Measurements from ENCODE around the gene PEX5L. TPM values are rescaled to one million over a fixed set of nuclear protein-coding genes. Genes with fewer than 3 reads are reported as not detected.
A peak's percentile ranks its signal among the peaks of the same experiment; 100 is the strongest.

PEX5L gene
- total RNA-seq, 2 experiments from 2014 or later = not detected

- Mint-ChIP-seq H3K27me3 (no peaks in the 10 kb centered on the region), H3K36me3 (ENCODE audit: low read depth) (no peaks in the 10 kb centered on the region), H3K9me3 (no peaks in the 10 kb centered on the region), H3K27ac (no peak overlapping the region), H3K4me1 (ENCODE audit: low read depth) (peaks cover 7% of the 10 kb centered on the region), H3K4me3 (no peak overlapping the region)
- CTCF ChIA-PET = interaction anchor here (0.6 kb wide), 1 partner anchor 58 kb away, joined by 3 read pairs; no protein-coding TSS in a partner anchor
- intact Hi-C loops (cut with DNase I, micrococcal nuclease) = no loop called here
- DNase-seq (no peak), ATAC-seq (ENCODE audit: poor library complexity) (no peak)
- Histone ChIP-seq H3K27me3 (ENCODE audit: control insufficient read depth in 1 of 2, insufficient read depth in 2 of 2, low read length in 2 of 2) (peaks cover 0 to 3% of the 10 kb centered on the region in 2 experiments), H3K4me1 (ENCODE audit: insufficient read depth, low read length) (no peaks in the 10 kb centered on the region), H3K9me3 (ENCODE audit: control insufficient read depth in 1 of 2, insufficient read depth in 1 of 2, low read length in 2 of 2) (no peaks in the 10 kb centered on the region), H3K4me3 (ENCODE audit: low read length) (no peak overlapping the region), H3K27ac (ENCODE audit: low read depth in 1 of 2, low read length in 2 of 2) (no peak overlapping the region), H3K36me3 (ENCODE audit: insufficient read depth, low read length) (no peaks in the 10 kb centered on the region)
- POLR2A ChIA-PET = no interaction called here
- TF ChIP-seq CTCF (IDR thresholded peaks at IDR 0.05) = no peak
These were observed 104.1 kb downstream of the PEX5L start for GRCh38 chr3:179932674-179933073.

GRCh38 chr3:179929091-179929529 lies 107.6 kb downstream of the PEX5L start:
- peak; percentile 34 for ATAC-seq (ENCODE audit: poor library complexity)
- intact Hi-C loops (cut with DNase I, micrococcal nuclease) = loop anchor here (5.0 to 10.0 kb wide), 2 partner anchors 1346 to 1348 kb away; no protein-coding TSS in a partner anchor

GRCh38 chr3:179927191-179927590 lies 109.5 kb downstream of the PEX5L start:
- H3K36me3 Mint-ChIP-seq (ENCODE audit: low read depth) = no peaks in the 10 kb centered on the region
- no peaks in the 10 kb centered on the region for H3K9me3 Mint-ChIP-seq
- Histone ChIP-seq H3K9me3 (ENCODE audit: control insufficient read depth in 1 of 2, insufficient read depth in 1 of 2, low read length in 2 of 2) (no peaks in the 10 kb centered on the region), H3K36me3 (ENCODE audit: insufficient read depth, low read length) (no peaks in the 10 kb centered on the region), H3K27me3 (ENCODE audit: control insufficient read depth in 1 of 2, insufficient read depth in 2 of 2, low read length in 2 of 2) (peaks cover 0 to 3% of the 10 kb centered on the region in 2 experiments), H3K27ac (ENCODE audit: low read depth in 1 of 2, low read length in 2 of 2) (no peak overlapping the region), H3K4me1 (ENCODE audit: insufficient read depth, low read length) (no peaks in the 10 kb centered on the region), H3K4me3 (ENCODE audit: low read length) (no peak overlapping the region)
- ChIA-PET POLR2A (no interaction called here), CTCF (no interaction called here)
- H3K4me3 Mint-ChIP-seq = no peak overlapping the region
- intact Hi-C loops (cut with DNase I, micrococcal nuclease) = loop anchor here (5.0 to 10.0 kb wide), 2 partner anchors 1348 to 1350 kb away; no protein-coding TSS in a partner anchor
- H3K27ac Mint-ChIP-seq = no peak overlapping the region
- peaks cover 5% of the 10 kb centered on the region for H3K27me3 Mint-ChIP-seq
- ATAC-seq (ENCODE audit: poor library complexity) (no peak), DNase-seq (no peak)
- peaks cover 7% of the 10 kb centered on the region for H3K4me1 Mint-ChIP-seq (ENCODE audit: low read depth)
- TF ChIP-seq CTCF (IDR thresholded peaks at IDR 0.05) = no peak

More at GRCh38 chr3:179929091-179929529, 107.6 kb downstream of the PEX5L start:
- no peaks in the 10 kb centered on the region for H3K36me3 ChIP-seq (ENCODE audit: insufficient read depth, low read length)
- CTCF ChIA-PET = no interaction called here
- Mint-ChIP-seq H3K9me3 (no peaks in the 10 kb centered on the region), H3K4me3 (no peak overlapping the region), H3K27me3 (peaks cover 4% of the 10 kb centered on the region), H3K27ac (no peak overlapping the region), H3K36me3 (ENCODE audit: low read depth) (no peaks in the 10 kb centered on the region), H3K4me1 (ENCODE audit: low read depth) (peaks cover 7% of the 10 kb centered on the region)
- peak in 13 of 14 experiments; percentile 5 to 52 (median 13) for DNase-seq
- POLR2A ChIA-PET = interaction anchor here (1.4 kb wide), 1 partner anchor 10 kb away, joined by 3 read pairs; no protein-coding TSS in a partner anchor
- H3K27ac ChIP-seq (ENCODE audit: low read depth in 1 of 2, low read length in 2 of 2) = no peak overlapping the region
- H3K4me3 ChIP-seq (ENCODE audit: low read length) = no peak overlapping the region
- peak; percentile 71 for TF ChIP-seq CTCF (IDR thresholded peaks at IDR 0.05)
- H3K4me1 ChIP-seq (ENCODE audit: insufficient read depth, low read length) = no peaks in the 10 kb centered on the region
- no peaks in the 10 kb centered on the region for H3K9me3 ChIP-seq (ENCODE audit: control insufficient read depth in 1 of 2, insufficient read depth in 1 of 2, low read length in 2 of 2)
- H3K27me3 ChIP-seq (ENCODE audit: control insufficient read depth in 1 of 2, insufficient read depth in 2 of 2, low read length in 2 of 2) = peaks cover 0 to 3% of the 10 kb centered on the region in 2 experiments

Measured in CD4-positive, alpha-beta T cell (primary cell).